Measurements from ENCODE around the gene AFF3. TPM values are rescaled to one million over a fixed set of nuclear protein-coding genes. Genes with fewer than 3 reads are reported as not detected.

AFF3 gene
- total and polyA plus RNA-seq, 2 of the 8 experiments (the other 6 are each of a cell fraction or from before 2014, with no cell fraction given): 0.27 to 3.0 TPM

DNA sequence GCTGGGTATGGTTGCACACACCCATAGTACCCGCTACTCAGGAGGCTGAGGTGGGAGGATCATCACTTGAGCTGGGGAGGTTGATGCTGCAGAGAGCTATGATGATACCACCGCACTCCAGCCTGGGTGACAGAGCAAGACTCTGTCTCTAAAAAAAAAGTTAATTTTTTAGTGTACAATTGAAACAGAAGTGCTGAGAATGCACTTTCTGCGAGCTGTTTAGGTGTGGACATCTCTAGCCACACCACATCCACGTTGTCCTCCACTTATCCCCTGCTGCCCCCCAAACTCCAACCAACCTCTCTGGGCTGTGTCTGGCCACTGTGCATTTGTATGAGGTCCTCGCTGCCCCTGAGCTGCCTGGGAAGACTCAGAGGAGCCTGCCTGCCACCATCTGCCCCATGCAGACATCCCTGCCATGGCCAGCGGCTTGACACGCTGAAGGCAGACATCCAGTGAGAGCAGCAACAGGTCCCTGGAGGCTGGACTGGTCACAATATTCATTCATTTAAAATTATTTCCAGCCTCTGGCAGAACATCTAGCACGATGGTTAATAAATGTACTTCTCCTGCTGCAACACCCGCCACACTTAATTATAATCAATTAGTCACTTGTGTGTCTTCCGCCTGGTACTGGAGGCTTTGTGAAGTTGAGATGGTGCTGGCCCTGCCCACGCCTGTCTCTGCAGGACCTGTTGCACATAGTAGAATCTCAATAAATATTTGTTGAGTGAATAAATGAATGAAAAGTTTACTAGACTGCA is 3.7 kb upstream of the AFF3 start (continued):
- no peak for TF ChIP-seq KDM1A (IDR thresholded peaks at IDR 0.05; ENCODE audit: borderline replicate concordance, low read length)
- TF ChIP-seq RXRA (IDR thresholded peaks at IDR 0.05; ENCODE audit: insufficient read depth, low read depth, low read length): no peak
- no peak for TF ChIP-seq RAD21 (IDR thresholded peaks at IDR 0.05 in 1 of 2, conservative IDR thresholded peaks at IDR 0.05 in 1 of 2; ENCODE audit: low read depth in 2 of 2, low read length in 2 of 2)
- TF ChIP-seq SIRT6 (IDR thresholded peaks at IDR 0.05; ENCODE audit: low read length): no peak
- TF ChIP-seq EZH2 (IDR thresholded peaks at IDR 0.05; ENCODE audit: low read depth, low read length, severe bottlenecking): no peak
- no peak for TF ChIP-seq SP2 (IDR thresholded peaks at IDR 0.05; ENCODE audit: low read length)
- TF ChIP-seq YY1 (IDR thresholded peaks at IDR 0.05; ENCODE audit: low read depth, low read length): no peak
- no peak for TF ChIP-seq SP4 (IDR thresholded peaks at IDR 0.05; ENCODE audit: low read length)
- no peak for TF ChIP-seq SAP30 (IDR thresholded peaks at IDR 0.05; ENCODE audit: insufficient read depth, insufficient replicate concordance, low read length)
- no peak for TF ChIP-seq EGR1 (IDR thresholded peaks at IDR 0.05; ENCODE audit: borderline replicate concordance, low read depth, low read length)
- no peak for TF ChIP-seq JUN (IDR thresholded peaks at IDR 0.05; ENCODE audit: low read depth, low read length)
- no peak for TF ChIP-seq HDAC2 (IDR thresholded peaks at IDR 0.05; ENCODE audit: borderline replicate concordance in 1 of 2, low read depth in 2 of 2, low read length in 2 of 2)
